ENCODE measurements around the gene DIS3L2.

The DIS3L2 gene

DNA sequence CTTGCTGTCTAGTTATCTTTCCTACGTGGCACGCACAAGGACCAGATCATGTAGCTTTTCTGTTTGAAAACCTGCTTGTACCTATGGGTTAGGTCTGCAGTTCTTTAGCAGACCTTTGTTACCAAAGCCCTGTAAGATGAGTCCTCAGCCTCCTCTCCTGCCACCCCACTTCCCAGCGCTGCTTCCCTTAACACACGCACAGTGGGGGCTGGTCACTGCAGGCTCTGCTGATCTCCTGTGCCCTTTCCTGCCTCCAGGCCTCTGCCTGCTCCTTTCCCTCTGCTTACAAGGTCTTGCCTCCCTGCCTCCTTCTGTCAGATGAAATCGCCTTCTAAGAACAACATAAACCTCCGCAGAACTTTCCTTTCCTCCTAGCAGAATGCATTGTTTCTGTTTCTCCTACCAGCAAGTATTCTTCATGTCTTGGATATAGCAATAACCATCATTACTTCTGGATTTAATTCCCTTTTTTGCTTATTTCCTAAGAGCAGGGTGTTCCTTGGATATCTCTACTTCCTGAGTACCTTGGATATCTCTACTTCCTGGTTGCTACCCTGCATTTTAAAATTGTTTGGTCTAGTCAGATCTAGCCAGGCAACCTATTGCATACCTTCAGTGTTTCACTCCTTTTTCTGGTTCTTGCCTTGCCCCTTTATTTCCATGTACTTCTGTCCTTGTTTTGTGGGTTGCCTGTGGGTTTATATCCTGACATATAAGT, 257.4 kb downstream of the DIS3L2 start:
- no peak overlapping the region for H3K4me3 ChIP-seq (replicated peaks; ENCODE audit: low read depth, low read length)
- DNase-seq (ENCODE audit: low read depth), result no peak
- no peak for TF ChIP-seq CTCF (IDR thresholded peaks at IDR 0.05; ENCODE audit: low read length, missing control alignments)

GRCh38 chr2:232219496-232219870, 258.0 kb downstream of the DIS3L2 start:
- no peak for TF ChIP-seq CTCF (IDR thresholded peaks at IDR 0.05; ENCODE audit: low read length, missing control alignments)
- no peak for DNase-seq (ENCODE audit: low read depth)
- no peak overlapping the region for H3K4me3 ChIP-seq (replicated peaks; ENCODE audit: low read depth, low read length)

DNA sequence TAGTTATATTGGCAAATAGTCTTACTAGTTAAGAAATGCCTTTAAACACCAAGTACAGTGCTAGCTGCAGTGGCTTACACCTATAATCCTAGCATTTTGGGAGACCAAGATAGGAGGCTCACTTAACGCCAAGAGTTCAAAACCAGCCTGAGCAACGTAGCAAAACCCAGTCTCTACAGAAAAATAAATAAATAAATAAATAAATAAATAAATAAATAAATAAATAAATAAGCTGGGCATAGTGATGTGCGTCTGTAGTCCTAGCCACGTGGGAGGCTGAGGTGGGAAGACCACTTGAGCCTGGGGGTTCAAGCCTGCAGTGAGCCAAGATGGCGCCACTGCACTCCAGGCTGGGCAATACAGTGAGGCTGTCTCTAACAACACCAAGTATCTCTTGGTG, 258.4 kb downstream of the DIS3L2 start:
- no peak overlapping the region for H3K4me3 ChIP-seq (replicated peaks; ENCODE audit: low read depth, low read length)
- DNase-seq (ENCODE audit: low read depth), result no peak
- no peak for TF ChIP-seq CTCF (IDR thresholded peaks at IDR 0.05; ENCODE audit: low read length, missing control alignments)

GRCh38 chr2:232225429-232225828, 263.9 kb downstream of the DIS3L2 start:
- H3K4me3 ChIP-seq (replicated peaks; ENCODE audit: low read depth, low read length), result no peak overlapping the region
- no peak for DNase-seq (ENCODE audit: low read depth)
- TF ChIP-seq CTCF (IDR thresholded peaks at IDR 0.05; ENCODE audit: low read length, missing control alignments), result no peak

- DNase-seq (ENCODE audit: low read depth), result no peak
- no peak for TF ChIP-seq CTCF (IDR thresholded peaks at IDR 0.05; ENCODE audit: low read length, missing control alignments)
- H3K4me3 ChIP-seq (replicated peaks; ENCODE audit: low read depth, low read length), result no peak overlapping the region
Measured at GRCh38 chr2:232225895-232226294, 264.4 kb downstream of the DIS3L2 start.

- TF ChIP-seq CTCF (IDR thresholded peaks at IDR 0.05; ENCODE audit: low read length, missing control alignments), result no peak
- no peak for DNase-seq (ENCODE audit: low read depth)
Measured at GRCh38 chr2:232228332-232228731, 266.8 kb downstream of the DIS3L2 start.

More at GRCh38 chr2:232228332-232228731, 266.8 kb downstream of the DIS3L2 start:
- no peak overlapping the region for H3K4me3 ChIP-seq (replicated peaks; ENCODE audit: low read depth, low read length)
